IMR-90 (cell line): ENCODE results near the gene IL1B.

Experiments used
- BHLHE40 ChIP-seq: fragments of 150-350 bp; IDR thresholded peaks from 2 replicates; pipeline ENCODE4 v1.6.1; 2016; ENCODE audit warnings: mild to moderate bottlenecking, low read depth, low read length
- CHD1 ChIP-seq: IDR thresholded peaks from 2 replicates; pipeline ENCODE4 v1.6.1; 2012; ENCODE audit warnings: low read depth, low read length, improper control_type of control experiment
- ELK1 ChIP-seq: fragments of 150-350 bp; IDR thresholded peaks from 2 replicates; pipeline ENCODE4 v1.6.1; 2016; ENCODE audit warnings: low read depth, mild to moderate bottlenecking, low read length, moderate library complexity, borderline replicate concordance
- MAFK ChIP-seq: IDR thresholded peaks from 2 replicates; pipeline ENCODE4 v1.6.1; 2012; ENCODE audit warnings: low read depth, low read length, improper control_type of control experiment
- MAZ ChIP-seq: IDR thresholded peaks from 2 replicates; pipeline ENCODE4 v1.6.1; 2012; ENCODE audit warnings: low read depth, mild to moderate bottlenecking, low read length, improper control_type of control experiment, moderate library complexity, borderline replicate concordance
- MXI1 ChIP-seq: IDR thresholded peaks from 2 replicates; pipeline ENCODE4 v1.6.1; 2012; ENCODE audit warnings: low read depth, mild to moderate bottlenecking, low read length, moderate library complexity, borderline replicate concordance
- NFE2L2 ChIP-seq: fragments of 150-350 bp; IDR thresholded peaks from 2 replicates; pipeline ENCODE4 v1.6.1; 2016; ENCODE audit warnings: low read depth, mild to moderate bottlenecking, low read length
- POLR2A ChIP-seq: IDR thresholded peaks from 2 replicates; pipeline ENCODE4 v1.6.1; 2012; ENCODE audit warnings: mild to moderate bottlenecking, low read depth, low read length
- RAD21 ChIP-seq: IDR thresholded peaks from 2 replicates; pipeline ENCODE4 v1.6.1; 2012; ENCODE audit warnings: low read length, improper control_type of control experiment
- SMC3 ChIP-seq: fragments of 150-350 bp; IDR thresholded peaks from 2 replicates; pipeline ENCODE4 v1.6.1; 2016; ENCODE audit warnings: low read depth, mild to moderate bottlenecking, antibody characterized with exemption, low read length, moderate library complexity
- USF2 ChIP-seq: fragments of 150-350 bp; IDR thresholded peaks from 2 replicates; pipeline ENCODE4 v1.6.1; 2017; ENCODE audit warnings: mild to moderate bottlenecking, antibody characterized with exemption, low read length, low read depth
- TF ChIP-seq, protein P1 (sequence below): conservative IDR thresholded peaks from 2 replicates; pipeline ENCODE4 v1.5.1; 2012; ENCODE audit warnings: mild to moderate bottlenecking, low read depth, low read length, improper control_type of control experiment

- TF ChIP-seq, protein P1, sequence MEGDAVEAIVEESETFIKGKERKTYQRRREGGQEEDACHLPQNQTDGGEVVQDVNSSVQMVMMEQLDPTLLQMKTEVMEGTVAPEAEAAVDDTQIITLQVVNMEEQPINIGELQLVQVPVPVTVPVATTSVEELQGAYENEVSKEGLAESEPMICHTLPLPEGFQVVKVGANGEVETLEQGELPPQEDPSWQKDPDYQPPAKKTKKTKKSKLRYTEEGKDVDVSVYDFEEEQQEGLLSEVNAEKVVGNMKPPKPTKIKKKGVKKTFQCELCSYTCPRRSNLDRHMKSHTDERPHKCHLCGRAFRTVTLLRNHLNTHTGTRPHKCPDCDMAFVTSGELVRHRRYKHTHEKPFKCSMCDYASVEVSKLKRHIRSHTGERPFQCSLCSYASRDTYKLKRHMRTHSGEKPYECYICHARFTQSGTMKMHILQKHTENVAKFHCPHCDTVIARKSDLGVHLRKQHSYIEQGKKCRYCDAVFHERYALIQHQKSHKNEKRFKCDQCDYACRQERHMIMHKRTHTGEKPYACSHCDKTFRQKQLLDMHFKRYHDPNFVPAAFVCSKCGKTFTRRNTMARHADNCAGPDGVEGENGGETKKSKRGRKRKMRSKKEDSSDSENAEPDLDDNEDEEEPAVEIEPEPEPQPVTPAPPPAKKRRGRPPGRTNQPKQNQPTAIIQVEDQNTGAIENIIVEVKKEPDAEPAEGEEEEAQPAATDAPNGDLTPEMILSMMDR: no peak
- TF ChIP-seq NFE2L2 (no peak), POLR2A (no peak), MAFK (no peak), ELK1 (no peak), SMC3 (no peak), MAZ (no peak), RAD21 (no peak), BHLHE40 (no peak), CHD1 (no peak), USF2 (no peak), MXI1 (no peak)
Measured at GRCh38 chr2:112831513-112831845, 5.1 kb downstream of the IL1B start.
